Stomach (tissue), 9 donors: ENCODE results near the gene ITPR2. TPM values are rescaled to one million over a fixed set of nuclear protein-coding genes. Genes with fewer than 3 reads are reported as not detected.
"Not testable (repeated sequence)": the region's sequence is repeated elsewhere in the genome, so short reads cannot be mapped to it uniquely, and the experiment has no call there.

Source experiments
- DNase-seq, 2 donors: peaks; one replicate each; pipeline versions ENCODE4 v3.0.0 to v3.0.0-alpha.2; 2013 to 2019
- H3K27ac ChIP-seq, 5 donors: fragments of 200-600 bp in 4 of 5; sonication (generic) in 4 of 5; one replicate each; pipeline ENCODE4 v1.5.1; 2013 to 2019; ENCODE audit warnings: mild to moderate bottlenecking in 1 of 5, moderate library complexity in 1 of 5
- H3K27me3 ChIP-seq, 3 donors: fragments of 200-600 bp; sonication (generic); one replicate each; pipeline ENCODE4 v1.5.1; 2017 to 2019; ENCODE audit warnings: mixed run types in 1 of 3
- H3K36me3 ChIP-seq, 4 donors: fragments of 200-600 bp; sonication (generic); 1 replicate in 3 of 4; 2 replicates in 1 of 4; pipeline ENCODE4 v1.5.1; 2016 to 2019
- H3K4me1 ChIP-seq, 4 donors: fragments of 200-600 bp; sonication (generic); one replicate each; pipeline ENCODE4 v1.5.1; 2016 to 2019
- H3K4me3 ChIP-seq, 4 donors: fragments of 200-600 bp; sonication (generic) in 3 of 4; one replicate each; pipeline ENCODE4 v1.5.1; 2016 to 2019; ENCODE audit warnings: mild to moderate bottlenecking in 1 of 4
- H3K9me3 ChIP-seq, 4 donors: fragments of 200-600 bp; sonication (generic); one replicate each; pipeline ENCODE4 v1.5.1; 2016 to 2019
- EP300 ChIP-seq: sonication (generic); formaldehyde crosslinking; IDR thresholded peaks from one replicate; pipeline ENCODE4 v1.6.1; 2017; ENCODE audit warnings: antibody characterized with exemption
- POLR2A ChIP-seq, 4 donors: fragments of 450-650 bp; IDR thresholded peaks; one replicate each; pipeline ENCODE4 v1.6.1; 2016; ENCODE audit warnings: antibody characterized with exemption in 4 of 4, control low read depth in 2 of 4, mild to moderate bottlenecking in 1 of 4, moderate library complexity in 1 of 4
- POLR2AphosphoS5 ChIP-seq, 3 donors: sonication (generic); formaldehyde crosslinking; IDR thresholded peaks; one replicate each; pipeline ENCODE4 v1.6.1; 2016; ENCODE audit warnings: antibody characterized with exemption in 3 of 3
- WGBS, 5 donors: extraction: QIAGEN DNeasy Blood & Tissue Kit in 3 of 5; methylation state at CpG; one replicate each; pipeline versions ENCODE4 v1.1.5 to v1.1.7; 2013 to 2018; 5-methylcytosine and 5-hydroxymethylcytosine counted together
- intact Hi-C: fragments of 100-400 bp; cut with DNase I; formaldehyde crosslinking; loops from one replicate; pipeline ENCODE4 v1.15.1; 2023; ENCODE audit warnings: low total_unique reads
- polyA plus RNA-seq, 3 donors: library from polyadenylated mRNA; stranded (reverse); fragments of 200-250 nt; gene quantifications; one replicate each; pipeline ENCODE4 v1.2.3, GENCODE V29; 2013
- total RNA-seq, 5 donors: library from RNA; depleted of rRNA; stranded (reverse); fragments of >200 nt; gene quantifications; one replicate each; pipeline versions ENCODE4 v1.1.0 to v1.2.3, GENCODE V29; 2014 to 2016
- TF ChIP-seq, protein P1 (sequence below), 7 experiments: fragments of 450-650 bp in 4 of 7; fragments of 200-600 bp in 3 of 7; sonication (generic) in 3 of 7; IDR thresholded peaks; one replicate each; pipeline ENCODE4 v1.5.1; 2016 to 2019; ENCODE audit warnings: antibody characterized with exemption in 7 of 7, control low read depth in 2 of 7, mild to moderate bottlenecking in 1 of 7
- donor health status: healthy with polysubstance abuse.
- donor health status: Bipolar disorder and iron deficiency.
- donor health status: healthy.

ITPR2 gene
- total and polyA plus RNA-seq, 8 donors, result 1.4 to 172 (median 23.4) TPM

DNA sequence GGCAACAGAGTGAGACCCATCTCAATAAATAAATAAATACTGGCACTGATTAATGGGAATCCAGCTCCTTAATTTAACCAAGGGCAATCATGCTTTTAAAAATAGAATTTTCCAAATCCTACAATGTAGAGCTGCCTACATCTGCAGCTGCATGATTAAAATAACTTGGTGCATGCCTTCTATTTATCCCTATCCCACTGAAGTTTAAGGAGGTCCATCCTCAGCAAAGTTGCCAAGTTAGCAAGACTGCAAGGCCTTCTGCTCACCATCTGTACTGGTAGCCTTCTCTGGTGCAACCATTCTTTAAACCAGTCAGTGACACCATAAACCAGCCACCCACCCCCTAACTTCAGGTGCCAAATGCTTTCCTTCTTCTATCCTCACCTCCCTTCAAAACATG, 226.1 kb downstream of the ITPR2 start:
- Histone ChIP-seq H3K36me3 (peaks cover 0 to 6% (median 4%) of the 10 kb centered on the region in 4 donors), H3K4me1 (no peaks in the 10 kb centered on the region), H3K4me3 (no peak overlapping the region), H3K27me3 (no peaks in the 10 kb centered on the region), H3K27ac (no peak overlapping the region), H3K9me3 (no peaks in the 10 kb centered on the region)
- intact Hi-C loops, result no loop called here
- DNase-seq, result no peak
- no peak for TF ChIP-seq POLR2A (IDR thresholded peaks at IDR 0.05)
- TF ChIP-seq POLR2AphosphoS5 (IDR thresholded peaks at IDR 0.05), result no peak
- TF ChIP-seq, protein P1, sequence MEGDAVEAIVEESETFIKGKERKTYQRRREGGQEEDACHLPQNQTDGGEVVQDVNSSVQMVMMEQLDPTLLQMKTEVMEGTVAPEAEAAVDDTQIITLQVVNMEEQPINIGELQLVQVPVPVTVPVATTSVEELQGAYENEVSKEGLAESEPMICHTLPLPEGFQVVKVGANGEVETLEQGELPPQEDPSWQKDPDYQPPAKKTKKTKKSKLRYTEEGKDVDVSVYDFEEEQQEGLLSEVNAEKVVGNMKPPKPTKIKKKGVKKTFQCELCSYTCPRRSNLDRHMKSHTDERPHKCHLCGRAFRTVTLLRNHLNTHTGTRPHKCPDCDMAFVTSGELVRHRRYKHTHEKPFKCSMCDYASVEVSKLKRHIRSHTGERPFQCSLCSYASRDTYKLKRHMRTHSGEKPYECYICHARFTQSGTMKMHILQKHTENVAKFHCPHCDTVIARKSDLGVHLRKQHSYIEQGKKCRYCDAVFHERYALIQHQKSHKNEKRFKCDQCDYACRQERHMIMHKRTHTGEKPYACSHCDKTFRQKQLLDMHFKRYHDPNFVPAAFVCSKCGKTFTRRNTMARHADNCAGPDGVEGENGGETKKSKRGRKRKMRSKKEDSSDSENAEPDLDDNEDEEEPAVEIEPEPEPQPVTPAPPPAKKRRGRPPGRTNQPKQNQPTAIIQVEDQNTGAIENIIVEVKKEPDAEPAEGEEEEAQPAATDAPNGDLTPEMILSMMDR (IDR thresholded peaks at IDR 0.05), result no peak
- no peak for TF ChIP-seq EP300

DNA sequence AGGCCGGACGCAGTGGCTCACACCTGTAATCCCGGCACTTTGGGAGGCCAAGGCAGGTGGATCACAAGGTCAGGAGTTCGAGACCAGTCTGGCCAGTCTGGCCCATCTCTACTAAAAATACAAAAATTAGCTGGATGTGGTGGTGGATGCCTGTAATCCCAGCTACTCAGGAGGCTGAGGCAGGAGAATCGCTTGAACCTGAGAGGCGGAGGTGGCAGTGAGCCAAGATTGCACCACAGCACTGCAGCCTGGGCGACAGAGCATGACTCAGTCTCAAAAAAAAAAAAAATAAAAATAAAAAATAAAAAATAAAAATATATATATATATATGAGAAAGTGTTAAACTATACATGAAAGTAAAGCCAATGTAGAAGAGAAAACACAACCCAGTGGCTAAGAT, 228.2 kb downstream of the ITPR2 start:
- H3K27ac ChIP-seq, H3K27me3 ChIP-seq, H3K9me3 ChIP-seq, H3K4me3 ChIP-seq, DNase-seq, H3K4me1 ChIP-seq, intact Hi-C loops: not testable (repeated sequence)
- 91 to 97% (median 93%) methylated on average over 7 of the region's 7 CpGs for WGBS, 5 donors
- H3K36me3 ChIP-seq, result peaks cover 0 to 12% (median 6%) of the 10 kb centered on the region in 4 donors

DNA sequence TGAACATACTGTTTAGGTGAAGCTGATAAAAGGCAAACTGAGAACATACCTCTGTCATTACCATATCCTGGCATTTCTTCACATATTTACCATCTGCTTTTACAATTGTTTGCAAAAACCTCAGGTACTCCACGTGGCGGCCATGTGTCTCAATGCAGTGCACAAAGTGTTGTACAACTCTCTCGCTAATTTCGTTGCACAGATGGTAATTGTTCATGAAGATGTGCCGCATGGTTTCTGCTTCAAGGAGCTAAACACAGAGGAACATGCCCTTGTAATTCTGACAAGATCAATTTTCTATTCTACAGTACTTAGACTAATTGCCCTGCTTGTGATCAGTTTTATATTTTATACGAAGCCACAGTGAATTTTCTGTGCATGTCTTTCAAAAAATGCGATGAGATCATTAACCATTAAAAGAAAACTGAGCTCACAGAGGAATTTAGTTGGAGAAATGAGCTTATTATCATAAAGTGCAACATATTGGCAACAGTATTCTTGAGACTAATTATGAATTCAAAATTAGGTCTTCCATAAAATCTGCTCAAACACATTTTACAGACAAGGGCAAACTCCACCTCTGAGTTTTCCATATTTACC, 233.8 kb downstream of the ITPR2 start:
- Histone ChIP-seq H3K36me3 (peaks cover 4 to 58% (median 47%) of the 10 kb centered on the region in 4 donors), H3K27ac (no peak overlapping the region), H3K4me1 (no peaks in the 10 kb centered on the region), H3K4me3 (no peak overlapping the region), H3K27me3 (no peaks in the 10 kb centered on the region), H3K9me3 (no peaks in the 10 kb centered on the region)
- no peak for DNase-seq
- TF ChIP-seq POLR2AphosphoS5 (IDR thresholded peaks at IDR 0.05), result no peak
- TF ChIP-seq, protein P1 (IDR thresholded peaks at IDR 0.05), result no peak
- TF ChIP-seq POLR2A (IDR thresholded peaks at IDR 0.05), result no peak
- no peak for TF ChIP-seq EP300
- intact Hi-C loops, result no loop called here
- 89 to 93% (median 92%) methylated on average over 7 of the region's 7 CpGs for WGBS, 5 donors

DNA sequence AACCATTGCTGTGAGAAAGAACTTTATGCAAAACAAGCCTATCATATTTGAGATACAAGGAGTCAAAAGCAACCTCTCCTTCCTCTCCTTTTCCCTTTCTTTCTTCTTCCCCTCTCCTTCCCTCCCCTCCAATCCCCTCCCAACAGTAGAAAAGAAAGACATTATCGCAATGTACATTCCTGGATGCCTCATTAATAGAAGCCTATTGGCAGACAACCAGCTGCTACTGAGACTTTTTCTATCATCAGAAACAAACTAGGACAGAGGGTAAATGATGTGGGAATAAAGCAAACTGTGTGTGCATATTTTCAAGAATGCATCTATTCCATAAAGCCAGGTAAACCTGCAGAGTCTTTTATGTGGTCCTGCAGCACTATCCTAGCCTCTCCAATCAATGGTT, 237.2 kb downstream of the ITPR2 start:
- no peak for TF ChIP-seq POLR2AphosphoS5 (IDR thresholded peaks at IDR 0.05)
- no peak for TF ChIP-seq POLR2A (IDR thresholded peaks at IDR 0.05)
- no peak for TF ChIP-seq EP300
- TF ChIP-seq, protein P1 (IDR thresholded peaks at IDR 0.05), result no peak
- Histone ChIP-seq H3K27ac (no peak overlapping the region), H3K36me3 (peaks cover 4 to 55% (median 45%) of the 10 kb centered on the region in 4 donors), H3K4me1 (no peaks in the 10 kb centered on the region), H3K4me3 (no peak overlapping the region), H3K9me3 (no peaks in the 10 kb centered on the region), H3K27me3 (no peaks in the 10 kb centered on the region)
- intact Hi-C loops, result no loop called here
- DNase-seq, result no peak
- 84 to 95% (median 91%) methylated on average over 1 of the region's 1 CpG for WGBS, 5 donors

DNA sequence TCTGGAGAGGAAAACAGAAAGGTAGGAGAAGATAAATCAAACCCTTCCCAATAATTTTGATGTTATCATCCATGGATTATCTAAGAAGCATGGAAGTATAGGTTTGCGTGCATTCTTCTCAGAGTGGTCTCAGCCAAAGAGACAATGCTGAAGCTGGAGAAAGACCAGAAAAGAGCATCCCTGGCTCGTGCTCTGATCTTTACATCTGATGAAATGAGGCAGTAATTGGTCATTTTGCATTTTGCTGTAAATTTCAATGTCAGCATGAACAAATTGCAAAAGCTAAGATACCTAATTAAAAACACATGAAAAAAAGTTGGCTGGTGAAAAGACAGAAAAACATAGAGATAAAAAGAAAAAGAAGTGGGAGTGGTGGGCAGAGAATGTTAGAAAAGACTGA, 252.4 kb downstream of the ITPR2 start:
- no peak overlapping the region for H3K4me3 ChIP-seq
- no peak overlapping the region for H3K27ac ChIP-seq
- 88 to 98% (median 93%) methylated on average over 2 of the region's 2 CpGs for WGBS, 5 donors
- no peak for TF ChIP-seq POLR2A (IDR thresholded peaks at IDR 0.05)
- no peak for TF ChIP-seq POLR2AphosphoS5 (IDR thresholded peaks at IDR 0.05)
- TF ChIP-seq EP300, result no peak
- TF ChIP-seq, protein P1 (IDR thresholded peaks at IDR 0.05), result no peak
- H3K9me3 ChIP-seq, result no peaks in the 10 kb centered on the region
- H3K4me1 ChIP-seq, result no peaks in the 10 kb centered on the region
- intact Hi-C loops, result no loop called here
- no peaks in the 10 kb centered on the region for H3K27me3 ChIP-seq
- DNase-seq, result no peak
- peaks cover 0 to 18% (median 14%) of the 10 kb centered on the region in 4 donors for H3K36me3 ChIP-seq
